C4-2B (cell line): ENCODE measurements around the gene TUT7.

Source experiments
- ZFX ChIP-seq: fragments of 450-650 bp; IDR thresholded peaks from 2 replicates; pipeline ENCODE4 v1.6.1; 2017
- TF ChIP-seq, protein P1 (sequence below): fragments of 450-650 bp; conservative IDR thresholded peaks from 2 replicates; pipeline ENCODE4 v1.5.1; 2017; ENCODE audit warnings: mild to moderate bottlenecking

DNA sequence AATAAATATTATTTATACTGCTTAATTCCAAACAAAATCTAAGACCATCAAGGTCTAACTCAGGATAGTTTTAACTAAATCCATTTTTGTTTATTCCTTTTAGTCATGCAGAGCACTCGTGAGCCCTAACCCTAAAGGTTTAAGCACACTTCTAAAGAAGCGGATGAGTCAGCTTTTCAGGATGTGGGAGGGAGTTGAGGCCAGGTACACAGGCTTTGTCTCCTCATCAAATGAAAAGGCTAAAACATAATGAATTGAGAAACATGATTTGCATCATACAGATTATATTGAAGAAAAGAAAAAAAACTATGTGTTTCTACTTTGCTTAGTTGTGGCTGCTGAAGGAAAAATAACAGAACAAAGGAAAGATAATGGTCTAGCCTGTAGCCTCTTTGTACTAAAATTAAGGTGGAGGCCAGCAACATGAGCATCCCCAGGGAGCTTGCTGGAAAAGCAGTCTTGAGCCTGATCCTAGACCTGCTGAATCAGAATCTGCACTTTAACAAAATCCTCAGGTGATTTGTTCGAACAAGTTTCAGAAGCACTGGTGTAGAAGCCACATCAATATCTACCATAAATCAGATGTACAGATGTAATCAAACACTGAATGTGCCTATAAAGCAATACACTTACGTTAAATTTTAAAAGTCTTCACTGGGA, 50.8 kb downstream of the TUT7 start:
- TF ChIP-seq, protein P1, sequence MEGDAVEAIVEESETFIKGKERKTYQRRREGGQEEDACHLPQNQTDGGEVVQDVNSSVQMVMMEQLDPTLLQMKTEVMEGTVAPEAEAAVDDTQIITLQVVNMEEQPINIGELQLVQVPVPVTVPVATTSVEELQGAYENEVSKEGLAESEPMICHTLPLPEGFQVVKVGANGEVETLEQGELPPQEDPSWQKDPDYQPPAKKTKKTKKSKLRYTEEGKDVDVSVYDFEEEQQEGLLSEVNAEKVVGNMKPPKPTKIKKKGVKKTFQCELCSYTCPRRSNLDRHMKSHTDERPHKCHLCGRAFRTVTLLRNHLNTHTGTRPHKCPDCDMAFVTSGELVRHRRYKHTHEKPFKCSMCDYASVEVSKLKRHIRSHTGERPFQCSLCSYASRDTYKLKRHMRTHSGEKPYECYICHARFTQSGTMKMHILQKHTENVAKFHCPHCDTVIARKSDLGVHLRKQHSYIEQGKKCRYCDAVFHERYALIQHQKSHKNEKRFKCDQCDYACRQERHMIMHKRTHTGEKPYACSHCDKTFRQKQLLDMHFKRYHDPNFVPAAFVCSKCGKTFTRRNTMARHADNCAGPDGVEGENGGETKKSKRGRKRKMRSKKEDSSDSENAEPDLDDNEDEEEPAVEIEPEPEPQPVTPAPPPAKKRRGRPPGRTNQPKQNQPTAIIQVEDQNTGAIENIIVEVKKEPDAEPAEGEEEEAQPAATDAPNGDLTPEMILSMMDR: no peak
- no peak for TF ChIP-seq ZFX
